ENCODE data around the gene SYNGR3.
A peak's percentile ranks its signal among the peaks of the same experiment; 100 is the strongest.

SYNGR3 gene

DNA sequence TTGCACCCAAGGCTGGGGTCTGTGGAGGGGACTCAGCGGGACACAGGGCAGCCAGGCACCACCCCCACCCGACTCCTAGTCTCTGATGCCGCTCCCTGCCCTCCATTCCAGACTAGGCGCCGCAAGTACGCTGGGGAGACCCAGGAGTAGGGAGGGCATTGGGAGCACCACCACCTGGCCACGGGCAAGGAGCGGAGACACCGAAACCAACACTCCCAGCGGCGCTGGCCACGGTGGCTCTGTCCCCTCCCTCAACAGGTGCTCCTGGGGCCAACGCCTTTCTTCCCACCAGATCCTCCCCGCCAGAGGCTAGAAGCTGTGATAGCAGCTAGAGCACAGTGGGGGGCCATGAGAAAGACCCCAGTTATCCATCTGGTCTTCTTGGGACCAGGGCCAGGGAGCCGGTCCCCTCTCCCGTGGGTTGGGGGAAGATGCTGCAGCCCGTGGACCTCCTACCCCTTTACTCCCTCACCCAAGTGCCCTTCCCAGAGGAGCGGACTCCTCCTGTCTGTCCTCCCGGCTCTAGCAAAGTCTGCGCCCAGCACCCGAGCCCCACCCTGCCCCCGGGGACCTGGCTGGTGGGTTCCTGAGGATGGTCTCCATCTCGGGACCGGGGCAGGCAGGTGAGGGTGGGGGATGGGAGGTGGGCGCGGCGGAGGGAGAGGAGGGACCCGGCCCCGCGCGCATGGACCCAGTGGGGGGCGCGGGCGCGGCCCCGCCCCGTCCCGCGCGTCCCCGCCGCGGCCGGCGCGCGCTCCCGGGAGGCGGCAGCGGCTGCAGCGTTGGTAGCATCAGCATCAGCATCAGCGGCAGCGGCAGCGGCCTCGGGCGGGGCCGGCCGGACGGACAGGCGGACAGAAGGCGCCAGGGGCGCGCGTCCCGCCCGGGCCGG, at the start of gene SYNGR3:
Gene SYNGR3, plus strand, starts transcription at position 762 of the 892 bp plus-strand sequence. CDS start 133 bp downstream, outside the sequence.
- in situ Hi-C loops (cut with HindIII; ENCODE audit: low sequenced_read_pairs), result no loop called here
- TF ChIP-seq, protein P1, sequence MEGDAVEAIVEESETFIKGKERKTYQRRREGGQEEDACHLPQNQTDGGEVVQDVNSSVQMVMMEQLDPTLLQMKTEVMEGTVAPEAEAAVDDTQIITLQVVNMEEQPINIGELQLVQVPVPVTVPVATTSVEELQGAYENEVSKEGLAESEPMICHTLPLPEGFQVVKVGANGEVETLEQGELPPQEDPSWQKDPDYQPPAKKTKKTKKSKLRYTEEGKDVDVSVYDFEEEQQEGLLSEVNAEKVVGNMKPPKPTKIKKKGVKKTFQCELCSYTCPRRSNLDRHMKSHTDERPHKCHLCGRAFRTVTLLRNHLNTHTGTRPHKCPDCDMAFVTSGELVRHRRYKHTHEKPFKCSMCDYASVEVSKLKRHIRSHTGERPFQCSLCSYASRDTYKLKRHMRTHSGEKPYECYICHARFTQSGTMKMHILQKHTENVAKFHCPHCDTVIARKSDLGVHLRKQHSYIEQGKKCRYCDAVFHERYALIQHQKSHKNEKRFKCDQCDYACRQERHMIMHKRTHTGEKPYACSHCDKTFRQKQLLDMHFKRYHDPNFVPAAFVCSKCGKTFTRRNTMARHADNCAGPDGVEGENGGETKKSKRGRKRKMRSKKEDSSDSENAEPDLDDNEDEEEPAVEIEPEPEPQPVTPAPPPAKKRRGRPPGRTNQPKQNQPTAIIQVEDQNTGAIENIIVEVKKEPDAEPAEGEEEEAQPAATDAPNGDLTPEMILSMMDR (IDR thresholded peaks at IDR 0.05; ENCODE audit: low read depth, low read length, missing control alignments), result no peak
- no peak for DNase-seq (ENCODE audit: low read depth)
- H3K4me3 ChIP-seq (ENCODE audit: low read depth, low read length), result peak within 1 kb of the TSS; percentile 21

DNA sequence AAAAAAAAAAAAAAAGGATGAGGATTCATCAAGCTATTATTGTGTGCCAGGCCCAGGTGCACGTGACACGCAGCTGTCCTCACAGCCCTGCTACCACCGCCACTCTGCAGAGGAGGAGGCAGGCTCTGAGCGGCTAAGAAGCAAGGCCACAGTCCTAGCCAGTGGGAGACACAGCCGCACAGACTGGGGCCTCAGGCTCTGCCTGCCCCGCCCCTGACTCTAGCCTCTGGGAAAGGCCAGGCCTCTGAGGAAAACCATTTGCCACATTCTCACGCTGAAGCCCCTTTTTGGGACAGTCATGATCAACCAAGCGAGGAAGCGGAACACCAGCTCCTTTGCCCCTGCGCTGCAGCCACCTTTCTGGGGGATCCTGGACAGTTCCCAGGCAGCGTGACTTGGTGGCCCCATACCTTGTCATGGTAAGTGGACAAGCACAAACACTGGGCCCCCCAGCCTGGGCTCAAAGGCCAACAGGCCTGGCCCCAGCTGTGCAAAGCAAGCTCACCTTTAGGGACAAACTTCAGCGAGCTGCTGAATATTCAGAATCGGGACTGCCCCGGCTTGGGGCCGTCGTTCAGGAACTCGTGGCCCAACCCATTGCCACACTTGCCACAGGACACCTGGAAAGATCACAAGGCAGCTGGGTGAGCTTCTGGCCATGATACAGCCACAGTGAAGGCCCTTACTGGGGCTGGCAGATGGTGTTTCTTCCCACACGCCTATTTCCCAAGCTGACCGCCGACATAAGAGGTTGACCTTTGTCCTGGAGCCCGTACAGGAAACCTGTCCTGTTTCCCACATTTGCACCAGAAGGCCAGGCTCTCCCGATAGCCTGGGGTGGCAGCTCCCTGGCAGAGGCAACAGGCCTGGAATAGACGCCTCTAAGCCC, 49.3 kb upstream of the SYNGR3 start:
- TF ChIP-seq, protein P1 (IDR thresholded peaks at IDR 0.05; ENCODE audit: low read depth, low read length, missing control alignments), result no peak
- no peak for DNase-seq (ENCODE audit: low read depth)
- in situ Hi-C loops (cut with HindIII; ENCODE audit: low sequenced_read_pairs), result no loop called here
- peak overlapping the region; percentile 91 for H3K4me3 ChIP-seq (ENCODE audit: low read depth, low read length)

GRCh38 chr16:1941162-1942046, 48.4 kb upstream of the SYNGR3 start:
- in situ Hi-C loops (cut with HindIII; ENCODE audit: low sequenced_read_pairs), result no loop called here
- TF ChIP-seq, protein P1 (IDR thresholded peaks at IDR 0.05; ENCODE audit: low read depth, low read length, missing control alignments), result peak; percentile 75
- peak overlapping the region; percentile 91 for H3K4me3 ChIP-seq (ENCODE audit: low read depth, low read length)
- peak; percentile 91 for DNase-seq (ENCODE audit: low read depth)

DNA sequence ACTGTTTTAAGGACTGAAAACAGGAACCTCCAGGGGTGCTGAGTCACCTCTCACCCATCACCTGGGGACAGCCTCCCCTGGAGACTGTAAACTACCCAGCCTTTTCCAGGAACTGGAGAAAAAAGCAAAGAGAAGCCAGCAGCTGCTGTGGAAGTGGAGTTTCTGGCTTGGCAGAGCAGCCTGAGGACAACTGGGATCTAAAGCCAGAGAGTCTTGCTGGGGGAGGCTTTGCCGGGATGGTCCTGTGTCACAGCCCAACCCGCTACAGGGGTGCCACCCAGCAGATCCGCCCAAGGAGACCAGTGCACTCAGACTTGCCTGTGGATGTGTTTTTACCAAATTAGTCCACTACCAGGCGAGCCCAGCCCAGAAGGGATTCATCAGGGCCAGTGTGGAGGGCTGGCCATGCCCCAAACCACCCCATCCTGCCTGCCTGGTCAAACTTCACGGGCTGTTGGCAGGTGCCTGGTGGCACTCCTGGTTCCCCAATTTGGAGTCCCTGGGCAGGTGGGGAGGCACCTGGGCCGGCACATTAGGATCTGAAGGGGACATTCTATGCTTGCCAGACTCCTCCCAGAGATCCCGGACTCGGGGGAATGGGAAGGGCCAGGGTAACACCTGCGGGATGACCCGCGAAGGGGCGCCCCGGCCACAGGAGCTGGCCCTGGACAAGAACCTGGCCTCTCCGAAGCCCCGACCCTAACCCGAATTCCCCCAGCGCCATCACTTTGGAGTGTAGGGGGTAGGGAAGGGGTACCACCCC, 47.5 kb upstream of the SYNGR3 start:
- TF ChIP-seq, protein P1 (IDR thresholded peaks at IDR 0.05; ENCODE audit: low read depth, low read length, missing control alignments), result no peak
- DNase-seq (ENCODE audit: low read depth), result no peak
- in situ Hi-C loops (cut with HindIII; ENCODE audit: low sequenced_read_pairs), result no loop called here
- peak overlapping the region; percentile 91 for H3K4me3 ChIP-seq (ENCODE audit: low read depth, low read length)

DNA sequence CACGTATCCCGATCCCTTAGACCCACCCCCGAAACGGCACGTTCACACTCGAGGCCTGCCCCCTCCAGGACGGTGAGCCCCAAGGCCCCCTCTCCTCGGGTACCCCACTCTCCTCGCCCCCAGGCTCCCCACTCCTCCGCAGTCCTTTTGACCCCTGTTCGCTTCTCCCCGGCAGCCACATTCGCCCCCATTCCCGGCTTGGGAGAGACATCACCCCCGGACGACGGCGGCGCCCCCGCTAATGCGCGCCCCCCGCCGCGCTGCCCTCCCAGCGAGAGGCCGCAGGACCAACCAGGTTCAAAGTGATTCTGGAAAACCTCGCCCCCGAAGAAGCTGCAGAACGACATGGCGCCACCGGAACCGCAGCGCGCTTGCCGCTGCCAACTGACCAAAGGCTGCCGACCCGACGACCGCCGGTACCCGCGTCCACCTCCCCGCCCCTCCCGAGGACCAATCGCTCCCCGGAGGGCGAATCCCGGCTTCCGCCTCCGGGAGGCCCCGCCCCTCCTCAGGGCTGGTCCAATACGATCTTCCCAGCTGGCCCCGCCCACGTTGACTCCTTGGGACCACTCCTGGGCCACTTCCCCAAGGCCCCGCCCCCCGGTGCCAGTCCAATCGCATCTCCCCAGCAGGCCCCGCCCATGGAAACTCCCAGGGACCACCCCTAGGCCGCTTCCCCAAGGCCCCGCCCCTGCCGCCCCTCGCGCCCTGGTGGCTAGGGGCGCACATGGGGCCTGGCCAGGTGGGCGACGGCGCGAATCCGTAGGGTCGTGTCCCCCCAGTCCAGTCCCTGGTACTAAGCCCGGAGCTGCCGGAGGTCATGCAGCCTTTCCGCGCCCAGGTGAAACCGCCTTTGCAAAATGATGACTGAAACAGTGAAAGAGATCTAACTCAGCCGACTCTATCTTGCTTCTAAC, 46.7 kb upstream of the SYNGR3 start, which contains the start of gene MSRB1:
Gene MSRB1, minus strand, starts transcription at position 390 of the 917 bp plus-strand sequence. Its CDS starts 43 bp downstream, at position 347.
- peak within 1 kb of the TSS; percentile 91 for H3K4me3 ChIP-seq (ENCODE audit: low read depth, low read length)
- peak; percentile 96 for DNase-seq (ENCODE audit: low read depth)
- in situ Hi-C loops (cut with HindIII; ENCODE audit: low sequenced_read_pairs), result no loop called here
- TF ChIP-seq, protein P1 (IDR thresholded peaks at IDR 0.05; ENCODE audit: low read depth, low read length, missing control alignments), result no peak
